Keratinocyte (primary cell): ENCODE data around the gene RGS6. TPM values are rescaled to one million over a fixed set of nuclear protein-coding genes. Genes with fewer than 3 reads are reported as not detected.

Source experiments
- DNase-seq: peaks from one replicate; pipeline ENCODE4 v3.0.0-alpha.2; 2011; ENCODE audit warnings: low read depth, missing footprints, low spot score
- FAIRE-seq: peaks from 2 replicates; lab custom pipeline; 2011; peaks lifted over from hg19 to GRCh38; lab: Jason Lieb, UNC
- H2AFZ ChIP-seq: 2 replicates; pipeline ENCODE4 v1.6.0; 2012; ENCODE audit warnings: low read length, control low read depth, inconsistent platforms; ENCODE audit not compliant: control insufficient read depth
- H3K27ac ChIP-seq: 2 replicates; pipeline ENCODE4 v1.5.1; 2011; ENCODE audit warnings: low read length; ENCODE audit not compliant: control insufficient read depth, insufficient read depth
- H3K27me3 ChIP-seq: 3 replicates; pipeline ENCODE4 v1.6.0; 2011; ENCODE audit warnings: low read length; ENCODE audit not compliant: control insufficient read depth, insufficient read depth; ENCODE audit errors: extremely low read depth
- H3K36me3 ChIP-seq, 2 experiments: 2 replicates in 1 of 2; 3 replicates in 1 of 2; pipeline ENCODE4 v1.5.1; 2011; ENCODE audit warnings: low read length in 2 of 2, mild to moderate bottlenecking in 1 of 2; ENCODE audit not compliant: control insufficient read depth in 2 of 2, insufficient read depth in 2 of 2; ENCODE audit errors: extremely low read depth in 1 of 2
- H3K4me1 ChIP-seq: 3 replicates; pipeline ENCODE4 v1.5.1; 2011; ENCODE audit warnings: low read length; ENCODE audit not compliant: control insufficient read depth, insufficient read depth; ENCODE audit errors: extremely low read depth
- H3K4me2 ChIP-seq: 3 replicates; pipeline ENCODE4 v1.6.0; 2011; ENCODE audit warnings: low read depth, low read length; ENCODE audit not compliant: control insufficient read depth, insufficient read depth; ENCODE audit errors: extremely low read depth
- H3K4me3 ChIP-seq, 3 experiments: fragments of 200-600 bp in 1 of 3; sonication (generic) in 1 of 3; 2 replicates in 2 of 3; 3 replicates in 1 of 3; pipeline ENCODE4 v1.5.1; 2011 to 2016; ENCODE audit warnings: low read length in 3 of 3, mild to moderate bottlenecking in 3 of 3, control low read depth in 2 of 3, inconsistent platforms in 1 of 3, low read depth in 1 of 3, mixed read lengths in 1 of 3, mixed run types in 1 of 3, moderate library complexity in 1 of 3; ENCODE audit not compliant: control insufficient read depth in 2 of 3, insufficient read depth in 2 of 3; ENCODE audit errors: extremely low read depth in 1 of 3
- H3K79me2 ChIP-seq: 2 replicates; pipeline ENCODE4 v1.6.0; 2012; ENCODE audit warnings: low read length; ENCODE audit not compliant: control insufficient read depth, insufficient read depth
- H3K9ac ChIP-seq: 3 replicates; pipeline ENCODE4 v1.6.0; 2011; ENCODE audit warnings: low read length; ENCODE audit not compliant: control insufficient read depth, insufficient read depth; ENCODE audit errors: extremely low read depth
- H3K9me1 ChIP-seq: 3 replicates; pipeline ENCODE4 v1.6.0; 2011; ENCODE audit warnings: low read length; ENCODE audit not compliant: control insufficient read depth, insufficient read depth; ENCODE audit errors: extremely low read depth
- H3K9me3 ChIP-seq: 2 replicates; pipeline ENCODE4 v1.5.1; 2012; ENCODE audit warnings: low read depth, low read length; ENCODE audit not compliant: control insufficient read depth
- H4K20me1 ChIP-seq: 3 replicates; pipeline ENCODE4 v1.6.0; 2011; ENCODE audit warnings: low read length; ENCODE audit not compliant: control insufficient read depth, insufficient read depth; ENCODE audit errors: extremely low read depth
- CTCF ChIP-seq, 3 experiments: IDR thresholded peaks in 1 of 3; conservative IDR thresholded peaks in 1 of 3; optimal IDR thresholded peaks in 1 of 3; 2 replicates in 2 of 3; 3 replicates in 1 of 3; pipeline versions ENCODE3 to v1.5.1; 2011; ENCODE audit warnings: low read length in 3 of 3, mild to moderate bottlenecking in 3 of 3, moderate library complexity in 2 of 3, control low read depth in 1 of 3, inconsistent platforms in 1 of 3; ENCODE audit not compliant: insufficient read depth in 2 of 3; ENCODE audit errors: extremely low read depth in 1 of 3
- EZH2 ChIP-seq: IDR thresholded peaks from one replicate; pipeline ENCODE4 v1.6.1; 2012; ENCODE audit warnings: inconsistent platforms, mild to moderate bottlenecking, low read length, moderate library complexity
- dilution Hi-C: fragments of 300-500 bp; cut with MboI; formaldehyde crosslinking; loops from one replicate; pipeline ENCODE4 v1.7.0; 2020; ENCODE audit warnings: low sequenced_read_pairs; ENCODE audit not compliant: extremely low pct_ligation_motif_present
- polyA plus RNA-seq, 5 experiments: library from polyadenylated mRNA; depleted of rRNA in 3 of 5; stranded (reverse) in 3 of 5; stranded (forward) in 1 of 5; unstranded in 1 of 5; fragments of >200 nt; gene quantifications; 1 replicate in 1 of 5; 2 replicates in 3 of 5; 3 replicates in 1 of 5; pipeline versions ENCODE4 v1.2.1 to v1.2.3, GENCODE V29; 2011 to 2012; ENCODE audit warnings: missing spikeins in 2 of 5, low read depth in 1 of 5, low replicate concordance in 1 of 5

Gene RGS6
- polyA plus RNA-seq, 1 donor (not counting 4 experiments of a cell fraction or from before 2014, with no cell fraction given), result not detected

DNA sequence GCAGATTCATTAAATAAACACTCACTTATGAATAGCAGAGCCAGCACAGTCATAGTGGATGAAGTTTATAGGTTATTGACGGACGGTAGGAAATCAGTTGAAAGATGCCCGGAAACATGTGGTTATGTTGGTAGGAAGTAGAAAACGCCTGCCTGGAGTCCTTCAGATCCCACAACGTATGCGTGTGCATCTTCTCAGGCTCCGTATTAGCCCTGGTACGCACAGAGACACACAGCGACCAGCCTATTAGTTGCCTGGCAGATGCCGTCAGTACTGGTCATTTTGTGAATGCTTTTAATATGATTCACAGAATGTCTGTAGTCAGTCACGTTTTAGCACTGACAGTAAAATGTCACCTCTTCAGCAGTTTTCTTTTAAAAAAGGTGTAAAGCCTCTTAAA is 196.4 kb downstream of the RGS6 start:
- Histone ChIP-seq H3K4me1 (no peaks in the 10 kb centered on the region), H4K20me1 (no peaks in the 10 kb centered on the region), H3K9me3 (no peaks in the 10 kb centered on the region), H3K27me3 (no peaks in the 10 kb centered on the region), H3K79me2 (no peaks in the 10 kb centered on the region), H2AFZ (no peak overlapping the region), H3K27ac (no peak overlapping the region), H3K9ac (no peak overlapping the region), H3K9me1 (no peaks in the 10 kb centered on the region), H3K4me3 (no peak overlapping the region), H3K36me3 (no peaks in the 10 kb centered on the region), H3K4me2 (no peak overlapping the region)
- dilution Hi-C loops, result no loop called here
- TF ChIP-seq EZH2, result no peak
- no peak for TF ChIP-seq CTCF (optimal IDR thresholded peaks at IDR 0.05 in 1 of 3, IDR thresholded peaks at IDR 0.05 in 1 of 3, conservative IDR thresholded peaks at IDR 0.05 in 1 of 3; ENCODE audit: extremely low read depth in 1 of 3, insufficient read depth in 2 of 3, low read length in 3 of 3)
- FAIRE-seq (no peak), DNase-seq (no peak)

DNA sequence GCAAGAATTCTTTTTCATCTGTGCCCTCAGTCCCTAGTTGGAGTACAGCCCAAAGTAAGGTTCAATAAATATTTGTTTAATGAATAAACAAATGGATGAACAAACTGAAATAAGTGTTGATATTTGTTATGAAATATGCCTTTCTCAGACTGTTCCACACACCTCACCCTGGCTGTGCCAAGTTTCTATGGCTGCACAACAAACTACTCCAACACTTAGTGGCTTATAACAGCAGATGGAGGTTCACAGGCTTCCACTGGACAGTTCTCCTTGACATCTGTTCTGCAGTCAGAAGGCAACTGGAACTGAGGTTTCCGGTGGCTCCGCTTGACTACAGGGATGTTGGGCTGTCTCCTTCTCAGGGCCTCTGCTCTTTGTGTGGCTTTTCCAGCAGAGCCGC is 197.1 kb downstream of the RGS6 start:
- Histone ChIP-seq H3K9me3 (no peaks in the 10 kb centered on the region), H3K36me3 (no peaks in the 10 kb centered on the region), H3K9ac (no peak overlapping the region), H3K27ac (no peak overlapping the region), H3K27me3 (no peaks in the 10 kb centered on the region), H3K4me2 (no peak overlapping the region), H4K20me1 (no peaks in the 10 kb centered on the region), H2AFZ (no peak overlapping the region), H3K79me2 (no peaks in the 10 kb centered on the region), H3K4me3 (no peak overlapping the region), H3K4me1 (no peaks in the 10 kb centered on the region), H3K9me1 (no peaks in the 10 kb centered on the region)
- no peak for TF ChIP-seq CTCF (optimal IDR thresholded peaks at IDR 0.05 in 1 of 3, IDR thresholded peaks at IDR 0.05 in 1 of 3, conservative IDR thresholded peaks at IDR 0.05 in 1 of 3; ENCODE audit: extremely low read depth in 1 of 3, insufficient read depth in 2 of 3, low read length in 3 of 3)
- TF ChIP-seq EZH2, result no peak
- FAIRE-seq (no peak), DNase-seq (no peak)
- dilution Hi-C loops, result no loop called here
